GM23338 (cell line): ENCODE measurements around the gene EFCAB9. TPM values are rescaled to one million over a fixed set of nuclear protein-coding genes. Genes with fewer than 3 reads are reported as not detected.
A peak's percentile ranks its signal among the peaks of the same experiment; 100 is the strongest.

Experiments used
- ATAC-seq: fragments of 200-7000 bp; cut with Tn5 transposase; 3 replicates; pipeline ENCODE4 v1.9.1; 2020
- DNase-seq: peaks from one replicate; pipeline ENCODE4 v3.0.0-alpha.2; 2015; ENCODE audit warnings: low spot score
- H2AFZ ChIP-seq: fragments of 200-600 bp; sonication (generic); 2 replicates; pipeline ENCODE4 v1.8.0; 2016; ENCODE audit warnings: antibody characterized with exemption, mild to moderate bottlenecking, moderate library complexity
- H3F3A ChIP-seq: fragments of 200-600 bp; sonication (generic); replicated peaks from 2 replicates; pipeline ENCODE4 v1.8.0; 2017; ENCODE audit warnings: antibody characterized with exemption, mixed run types, low read depth
- H3K27ac ChIP-seq: fragments of 200-600 bp; sonication (generic); 2 replicates; pipeline ENCODE4 v1.6.1; 2016; ENCODE audit warnings: low read depth
- H3K27me3 ChIP-seq: fragments of 200-600 bp; sonication (generic); 2 replicates; pipeline ENCODE4 v1.8.0; 2016; ENCODE audit warnings: mild to moderate bottlenecking, mixed run types, moderate library complexity; ENCODE audit not compliant: insufficient read depth
- H3K36me3 ChIP-seq: fragments of 200-600 bp; sonication (generic); 2 replicates; pipeline ENCODE4 v1.8.0; 2016; ENCODE audit warnings: mild to moderate bottlenecking; ENCODE audit not compliant: insufficient read depth
- H3K4me1 ChIP-seq: fragments of 200-600 bp; sonication (generic); 2 replicates; pipeline ENCODE4 v1.8.0; 2016; ENCODE audit warnings: mild to moderate bottlenecking, moderate library complexity; ENCODE audit not compliant: insufficient read depth
- H3K4me2 ChIP-seq: fragments of 200-600 bp; sonication (generic); 2 replicates; pipeline ENCODE4 v1.7.1; 2017; ENCODE audit warnings: mixed run types
- H3K4me3 ChIP-seq: fragments of 200-600 bp; sonication (generic); 2 replicates; pipeline ENCODE4 v1.6.1; 2016; ENCODE audit warnings: mixed run types
- H3K79me2 ChIP-seq: fragments of 200-600 bp; sonication (generic); replicated peaks from 2 replicates; pipeline ENCODE4 v1.8.0; 2017; ENCODE audit warnings: mild to moderate bottlenecking; ENCODE audit not compliant: insufficient read depth
- H3K9me2 ChIP-seq: fragments of 200-600 bp; sonication (generic); 2 replicates; pipeline ENCODE4 v1.8.0; 2017; ENCODE audit not compliant: insufficient read depth
- H4K20me1 ChIP-seq: fragments of 200-600 bp; sonication (generic); replicated peaks from 2 replicates; pipeline ENCODE4 v1.8.0; 2017; ENCODE audit warnings: mild to moderate bottlenecking; ENCODE audit not compliant: insufficient read depth
- H3K27ac Mint-ChIP-seq: 2 replicates; pipeline ENCODE4 v1.8.0; 2020; ENCODE audit warnings: inconsistent platforms, mild to moderate bottlenecking, moderate library complexity, mixed read lengths
- H3K27me3 Mint-ChIP-seq: 3 replicates; pipeline ENCODE4 v1.8.0; 2022; ENCODE audit warnings: low read depth, mild to moderate bottlenecking, moderate library complexity, mixed read lengths, inconsistent platforms; ENCODE audit not compliant: insufficient read depth, poor library complexity
- H3K36me3 Mint-ChIP-seq: 3 replicates; pipeline ENCODE4 v1.8.0; 2021; ENCODE audit warnings: low read depth, mild to moderate bottlenecking, inconsistent platforms, moderate library complexity, mixed read lengths
- H3K4me1 Mint-ChIP-seq: 3 replicates; pipeline ENCODE4 v1.8.0; 2020; ENCODE audit warnings: mild to moderate bottlenecking, inconsistent platforms, mixed read lengths
- H3K4me3 Mint-ChIP-seq: 3 replicates; pipeline ENCODE4 v1.8.0; 2021; ENCODE audit warnings: moderate library complexity, mild to moderate bottlenecking, inconsistent platforms, mixed read lengths
- H3K9me3 Mint-ChIP-seq: 3 replicates; pipeline ENCODE4 v1.8.0; 2020; ENCODE audit warnings: moderate library complexity, mild to moderate bottlenecking, inconsistent platforms, mixed read lengths
- CREB1 ChIP-seq: fragments of 250-450 bp; sonication (Bioruptor Pico); IDR thresholded peaks from 2 replicates; pipeline ENCODE4 v1.5.0; 2020; ENCODE audit warnings: low read depth, mild to moderate bottlenecking, moderate library complexity
- EZH2 ChIP-seq: fragments of 200-600 bp; sonication (generic); IDR thresholded peaks from one replicate; pipeline ENCODE4 v1.8.0; 2017; ENCODE audit warnings: antibody characterized with exemption, mild to moderate bottlenecking, low read depth; ENCODE audit not compliant: unreplicated experiment
- POLR2AphosphoS5 ChIP-seq: IDR thresholded peaks from 2 replicates; pipeline ENCODE4 v1.6.1; 2016; ENCODE audit warnings: antibody characterized with exemption, low read depth
- STAT1 ChIP-seq: IDR thresholded peaks from one replicate; pipeline ENCODE4 v1.6.1; 2016; ENCODE audit warnings: antibody characterized with exemption; ENCODE audit not compliant: unreplicated experiment
- ZNF114 ChIP-seq: fragments of 250-450 bp; sonication (Bioruptor Pico); IDR thresholded peaks from 2 replicates; pipeline ENCODE4 v1.5.0; 2020; ENCODE audit warnings: mild to moderate bottlenecking, moderate library complexity
- ZNF331 ChIP-seq: fragments of 250-450 bp; sonication (Bioruptor Pico); IDR thresholded peaks from 2 replicates; pipeline ENCODE4 v1.5.0; 2020; ENCODE audit warnings: low read depth, mild to moderate bottlenecking, moderate library complexity
- ZNF462 ChIP-seq: fragments of 250-450 bp; sonication (Bioruptor Pico); IDR thresholded peaks from 2 replicates; pipeline ENCODE4 v1.5.0; 2020; ENCODE audit warnings: mild to moderate bottlenecking, moderate library complexity
- polyA plus RNA-seq: library from polyadenylated mRNA; unstranded; fragments of >200 nt; fragmentation: Nextera tagmentation; extraction: Ambion mirVana; gene quantifications from 2 replicates; pipeline ENCODE4 v1.2.1, GENCODE V29; 2016
- total RNA-seq: library from RNA; depleted of rRNA; stranded (reverse); fragments of >200 nt; shearing (Covaris generic); gene quantifications from 2 replicates; pipeline ENCODE4 v1.2.3, GENCODE V29; 2014

The EFCAB9 gene
- total and polyA plus RNA-seq, 2 experiments from 2014 or later: not detected

- no peaks in the 10 kb centered on the region for H3K36me3 ChIP-seq
- peaks cover 15% of the 10 kb centered on the region for H3K27me3 ChIP-seq
- peaks cover 17% of the 10 kb centered on the region for H3K27me3 Mint-ChIP-seq
- peaks cover 3% of the 10 kb centered on the region; the same call in 2 of the 3 replicates for H3K36me3 Mint-ChIP-seq
- no peaks in the 10 kb centered on the region for H3K9me2 ChIP-seq
- no peak overlapping the region for H2AFZ ChIP-seq
- ATAC-seq (no peak), DNase-seq (no peak)
- peaks cover 51% of the 10 kb centered on the region for H3K79me2 ChIP-seq
- peaks cover 34% of the 10 kb centered on the region for H3K4me1 ChIP-seq
- H3K27ac Mint-ChIP-seq: no peak overlapping the region
- H3K4me2 ChIP-seq: peak overlapping the region; percentile 91
- H3K27ac ChIP-seq: no peak overlapping the region
- H3K9me3 Mint-ChIP-seq: no peaks in the 10 kb centered on the region
- peaks cover 26% of the 10 kb centered on the region for H3K4me1 Mint-ChIP-seq
- peak overlapping the region; percentile 97 for H3K4me3 Mint-ChIP-seq
- no peaks in the 10 kb centered on the region for H4K20me1 ChIP-seq
- peaks cover 15% of the 10 kb centered on the region for H3F3A ChIP-seq
- no peak for TF ChIP-seq POLR2AphosphoS5
- TF ChIP-seq CREB1 (CRISPR knock-in tag): no peak
- no peak for TF ChIP-seq EZH2
- no peak for TF ChIP-seq ZNF114 (CRISPR knock-in tag)
- no peak for TF ChIP-seq ZNF331
- no peak for TF ChIP-seq STAT1
- no peak for TF ChIP-seq ZNF462 (CRISPR knock-in tag)
- H3K4me3 ChIP-seq: peak overlapping the region; percentile 96
Measured at GRCh38 chr5:172186114-172186695, 7.8 kb upstream of the EFCAB9 start.
